Vagina (tissue), 2 donors: ENCODE measurements around the gene PRUNE2. TPM values are rescaled to one million over a fixed set of nuclear protein-coding genes. Genes with fewer than 3 reads are reported as not detected.
A peak's percentile ranks its signal among the peaks of the same experiment; 100 is the strongest.

Experiments
- DNase-seq, 2 donors: peaks; one replicate each; pipeline ENCODE4 v3.0.0-alpha.2; 2017; ENCODE audit errors: extremely low spot score in 2 of 2
- H3K27ac ChIP-seq: fragments of 200-600 bp; sonication (generic); one replicate; pipeline ENCODE4 v1.5.1; 2019
- H3K27me3 ChIP-seq: fragments of 200-600 bp; sonication (generic); one replicate; pipeline ENCODE4 v1.5.1; 2019
- H3K36me3 ChIP-seq, 2 donors: fragments of 200-600 bp; sonication (generic); one replicate each; pipeline ENCODE4 v1.5.1; 2017 to 2019
- H3K4me1 ChIP-seq: fragments of 200-600 bp; sonication (generic); one replicate; pipeline ENCODE4 v1.5.1; 2019
- H3K4me3 ChIP-seq, 2 donors: fragments of 200-600 bp; sonication (generic); 1 replicate in 1 of 2; 2 replicates in 1 of 2; pipeline ENCODE4 v1.5.1; 2016 to 2019
- H3K9me3 ChIP-seq: fragments of 200-600 bp; sonication (generic); one replicate; pipeline ENCODE4 v1.5.1; 2019
- CTCF ChIP-seq, 3 experiments: fragments of 450-650 bp in 2 of 3; fragments of 200-600 bp in 1 of 3; sonication (generic) in 1 of 3; IDR thresholded peaks; one replicate each; pipeline ENCODE4 v1.5.1; 2017 to 2019; ENCODE audit warnings: antibody characterized with exemption in 3 of 3, mild to moderate bottlenecking in 2 of 3, moderate library complexity in 2 of 3
- POLR2A ChIP-seq, 2 donors: fragments of 450-650 bp; IDR thresholded peaks; one replicate each; pipeline ENCODE4 v1.6.1; 2017; ENCODE audit warnings: antibody characterized with exemption in 2 of 2, mild to moderate bottlenecking in 2 of 2, moderate library complexity in 2 of 2
- POLR2AphosphoS5 ChIP-seq, 2 donors: sonication (generic); formaldehyde crosslinking; IDR thresholded peaks; one replicate each; pipeline ENCODE4 v1.9.0; 2017; ENCODE audit warnings: antibody characterized with exemption in 2 of 2, mild to moderate bottlenecking in 2 of 2, low read depth in 1 of 2; ENCODE audit not compliant: insufficient read depth in 1 of 2
- intact Hi-C: fragments of 100-400 bp; cut with DNase I; formaldehyde crosslinking; loops from one replicate; pipeline ENCODE4 v1.15.1; 2023
- total RNA-seq: library from RNA; depleted of rRNA; stranded (reverse); fragments of >200 nt; gene quantifications from one replicate; pipeline ENCODE4 v1.2.3, GENCODE V29; 2016

PRUNE2 gene
- total RNA-seq, 1 donor from 2014 or later = 75.6 TPM

- TF ChIP-seq POLR2AphosphoS5 (IDR thresholded peaks at IDR 0.05; ENCODE audit: insufficient read depth in 1 of 2, low read depth in 1 of 2) = no peak
- no peak for TF ChIP-seq POLR2A (IDR thresholded peaks at IDR 0.05)
- TF ChIP-seq CTCF (IDR thresholded peaks at IDR 0.05) = no peak
- Histone ChIP-seq H3K27me3 (no peaks in the 10 kb centered on the region), H3K4me1 (peaks cover 7% of the 10 kb centered on the region), H3K9me3 (no peaks in the 10 kb centered on the region), H3K36me3 (no peaks in the 10 kb centered on the region), H3K4me3 (no peak overlapping the region), H3K27ac (peak overlapping the region; percentile 42)
- DNase-seq = no peak
- intact Hi-C loops = no loop called here
Measured at GRCh38 chr9:76873821-76874220, 32.1 kb downstream of the PRUNE2 start.

DNA sequence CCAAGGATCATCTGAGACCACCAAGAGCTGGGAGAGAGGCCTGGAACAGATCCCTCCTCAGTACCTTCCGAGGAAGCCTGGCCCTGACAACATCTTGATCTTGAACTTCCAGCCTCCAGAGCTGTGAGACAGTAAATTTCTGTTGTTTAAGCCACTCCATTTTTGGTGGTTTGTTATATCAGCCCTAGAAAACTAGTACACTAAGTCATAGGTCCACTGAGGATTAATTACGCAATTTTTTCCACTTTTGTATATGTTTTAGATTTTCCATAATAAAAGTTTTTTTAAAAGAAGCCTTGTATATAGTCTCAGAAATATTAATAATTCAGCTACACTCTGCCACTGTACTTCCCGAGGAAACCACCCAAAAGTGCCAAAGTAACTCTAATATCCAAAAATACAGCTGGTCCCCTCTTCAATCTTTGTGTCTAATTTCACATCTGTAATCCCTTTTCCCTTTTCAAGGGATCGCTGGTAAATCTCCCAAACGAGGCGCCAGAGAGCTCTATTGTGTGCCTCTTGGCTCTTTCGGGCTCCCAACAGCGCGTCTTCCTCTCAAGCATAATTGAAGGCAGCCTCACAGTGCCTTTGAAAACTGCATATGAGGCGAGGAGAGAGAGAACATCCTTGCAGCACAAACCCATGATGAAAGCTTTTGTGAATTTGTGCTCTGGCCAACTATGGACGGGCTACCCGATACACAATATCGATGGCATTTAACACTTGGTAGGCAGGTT, 32.7 kb downstream of the PRUNE2 start:
- no peaks in the 10 kb centered on the region for H3K9me3 ChIP-seq
- no peak for DNase-seq
- no peak for TF ChIP-seq POLR2AphosphoS5 (IDR thresholded peaks at IDR 0.05; ENCODE audit: insufficient read depth in 1 of 2, low read depth in 1 of 2)
- TF ChIP-seq CTCF (IDR thresholded peaks at IDR 0.05) = no peak
- no peak for TF ChIP-seq POLR2A (IDR thresholded peaks at IDR 0.05)
- H3K36me3 ChIP-seq = no peaks in the 10 kb centered on the region
- peak overlapping the region; percentile 42 for H3K27ac ChIP-seq
- H3K4me1 ChIP-seq = peaks cover 7% of the 10 kb centered on the region
- no peaks in the 10 kb centered on the region for H3K27me3 ChIP-seq
- intact Hi-C loops = no loop called here
- H3K4me3 ChIP-seq = no peak overlapping the region

GRCh38 chr9:76868897-76869296, 37.0 kb downstream of the PRUNE2 start:
- Histone ChIP-seq H3K4me3 (no peak overlapping the region), H3K9me3 (no peaks in the 10 kb centered on the region), H3K27ac (no peak overlapping the region), H3K36me3 (no peaks in the 10 kb centered on the region), H3K4me1 (peaks cover 7% of the 10 kb centered on the region), H3K27me3 (no peaks in the 10 kb centered on the region)
- intact Hi-C loops = no loop called here
- no peak for DNase-seq
- TF ChIP-seq POLR2A (IDR thresholded peaks at IDR 0.05) (no peak), CTCF (IDR thresholded peaks at IDR 0.05) (no peak), POLR2AphosphoS5 (IDR thresholded peaks at IDR 0.05; ENCODE audit: insufficient read depth in 1 of 2, low read depth in 1 of 2) (no peak)

DNA sequence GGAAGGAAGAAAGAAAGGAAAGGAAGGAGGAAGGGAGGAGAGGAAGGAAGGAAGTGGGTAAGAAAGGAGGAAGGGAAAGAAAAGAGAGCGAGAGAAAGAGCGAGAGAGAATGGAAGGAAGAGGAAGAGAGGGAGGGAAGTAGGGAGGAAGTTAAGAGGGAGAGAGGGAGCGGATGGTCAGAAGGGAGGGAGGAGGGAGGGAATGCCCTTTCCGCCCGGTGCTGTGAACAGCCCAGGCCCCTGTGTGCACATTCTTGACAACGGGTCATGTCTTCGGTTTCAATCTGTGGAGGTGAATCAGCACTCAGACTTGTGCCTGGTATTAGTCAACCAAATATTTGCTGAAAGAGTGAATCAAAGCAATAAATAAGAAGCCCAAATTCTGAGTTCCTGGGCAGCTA, 39.2 kb downstream of the PRUNE2 start:
- intact Hi-C loops = no loop called here
- Histone ChIP-seq H3K4me1 (no peaks in the 10 kb centered on the region), H3K4me3 (no peak overlapping the region), H3K9me3 (no peaks in the 10 kb centered on the region), H3K27me3 (no peaks in the 10 kb centered on the region), H3K36me3 (no peaks in the 10 kb centered on the region), H3K27ac (no peak overlapping the region)
- TF ChIP-seq POLR2A (IDR thresholded peaks at IDR 0.05) (no peak), POLR2AphosphoS5 (IDR thresholded peaks at IDR 0.05; ENCODE audit: insufficient read depth in 1 of 2, low read depth in 1 of 2) (no peak), CTCF (IDR thresholded peaks at IDR 0.05) (no peak)
- no peak for DNase-seq

- H3K4me1 ChIP-seq = no peaks in the 10 kb centered on the region
- no peak overlapping the region for H3K27ac ChIP-seq
- DNase-seq = no peak
- intact Hi-C loops = no loop called here
- H3K36me3 ChIP-seq = no peaks in the 10 kb centered on the region
- TF ChIP-seq POLR2A (IDR thresholded peaks at IDR 0.05) (no peak), POLR2AphosphoS5 (IDR thresholded peaks at IDR 0.05; ENCODE audit: insufficient read depth in 1 of 2, low read depth in 1 of 2) (no peak), CTCF (IDR thresholded peaks at IDR 0.05) (no peak)
- H3K9me3 ChIP-seq = no peaks in the 10 kb centered on the region
- H3K27me3 ChIP-seq = no peaks in the 10 kb centered on the region
- H3K4me3 ChIP-seq = no peak overlapping the region
Measured at GRCh38 chr9:76863832-76864231, 42.1 kb downstream of the PRUNE2 start.
